GM18498 (cell line): ENCODE data around the gene SEMA4A.

Source experiments
- ATAC-seq: cut with Tn5 transposase; IDR thresholded peaks from one replicate; pipeline ENCODE4 v1.9.1; 2021; ENCODE audit warnings: mild to moderate bottlenecking, moderate library complexity; ENCODE audit not compliant: unreplicated experiment

SEMA4A gene

DNA sequence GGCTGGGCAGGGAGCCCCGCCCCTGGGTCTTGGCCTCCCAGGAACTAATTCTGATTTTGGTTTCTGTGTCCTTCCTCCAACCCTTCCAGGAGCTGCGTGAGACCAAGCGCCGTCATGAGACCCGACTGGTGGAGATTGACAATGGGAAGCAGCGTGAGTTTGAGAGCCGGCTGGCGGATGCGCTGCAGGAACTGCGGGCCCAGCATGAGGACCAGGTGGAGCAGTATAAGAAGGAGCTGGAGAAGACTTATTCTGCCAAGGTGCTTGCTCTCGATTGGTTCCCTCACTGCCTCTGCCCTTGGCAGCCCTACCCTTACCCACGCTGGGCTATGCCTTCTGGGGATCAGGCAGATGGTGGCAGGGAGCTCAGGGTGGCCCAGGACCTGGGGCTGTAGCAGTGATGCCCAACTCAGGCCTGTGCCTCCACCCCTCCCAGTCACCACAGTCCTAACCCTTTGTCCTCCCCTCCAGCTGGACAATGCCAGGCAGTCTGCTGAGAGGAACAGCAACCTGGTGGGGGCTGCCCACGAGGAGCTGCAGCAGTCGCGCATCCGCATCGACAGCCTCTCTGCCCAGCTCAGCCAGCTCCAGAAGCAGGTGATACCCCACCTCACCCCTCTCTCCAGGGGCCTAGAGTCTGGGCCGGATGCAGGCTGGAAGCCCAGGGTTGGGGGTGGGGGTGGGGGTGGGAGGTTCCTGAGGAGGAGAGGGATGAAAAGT, 18.5 kb upstream of the SEMA4A start:
- ATAC-seq: no peak

DNA sequence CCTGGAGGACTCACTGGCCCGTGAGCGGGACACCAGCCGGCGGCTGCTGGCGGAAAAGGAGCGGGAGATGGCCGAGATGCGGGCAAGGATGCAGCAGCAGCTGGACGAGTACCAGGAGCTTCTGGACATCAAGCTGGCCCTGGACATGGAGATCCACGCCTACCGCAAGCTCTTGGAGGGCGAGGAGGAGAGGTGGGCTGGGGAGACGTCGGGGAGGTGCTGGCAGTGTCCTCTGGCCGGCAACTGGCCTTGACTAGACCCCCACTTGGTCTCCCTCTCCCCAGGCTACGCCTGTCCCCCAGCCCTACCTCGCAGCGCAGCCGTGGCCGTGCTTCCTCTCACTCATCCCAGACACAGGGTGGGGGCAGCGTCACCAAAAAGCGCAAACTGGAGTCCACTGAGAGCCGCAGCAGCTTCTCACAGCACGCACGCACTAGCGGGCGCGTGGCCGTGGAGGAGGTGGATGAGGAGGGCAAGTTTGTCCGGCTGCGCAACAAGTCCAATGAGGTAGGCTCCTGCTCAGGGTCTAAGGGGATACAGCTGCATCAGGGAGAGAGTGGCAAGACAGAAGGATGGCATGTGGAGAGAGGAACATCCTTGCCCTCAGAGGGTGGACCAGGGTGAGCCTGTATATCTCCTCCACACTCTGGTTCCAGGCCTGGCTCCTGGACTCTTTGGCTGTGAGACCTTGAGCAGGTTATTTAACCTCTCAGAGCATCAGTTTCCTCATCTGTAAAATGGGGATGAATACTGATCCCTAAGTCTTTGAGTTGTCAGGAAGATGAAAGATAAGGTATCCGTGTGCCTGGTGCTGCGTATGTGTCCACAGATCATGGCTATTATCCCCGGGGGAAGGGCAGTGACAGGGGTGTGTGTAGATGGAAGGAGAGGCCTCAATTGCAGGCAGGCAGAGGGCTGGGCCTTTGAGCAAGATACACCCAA, 17.2 kb upstream of the SEMA4A start:
- no peak for ATAC-seq

DNA sequence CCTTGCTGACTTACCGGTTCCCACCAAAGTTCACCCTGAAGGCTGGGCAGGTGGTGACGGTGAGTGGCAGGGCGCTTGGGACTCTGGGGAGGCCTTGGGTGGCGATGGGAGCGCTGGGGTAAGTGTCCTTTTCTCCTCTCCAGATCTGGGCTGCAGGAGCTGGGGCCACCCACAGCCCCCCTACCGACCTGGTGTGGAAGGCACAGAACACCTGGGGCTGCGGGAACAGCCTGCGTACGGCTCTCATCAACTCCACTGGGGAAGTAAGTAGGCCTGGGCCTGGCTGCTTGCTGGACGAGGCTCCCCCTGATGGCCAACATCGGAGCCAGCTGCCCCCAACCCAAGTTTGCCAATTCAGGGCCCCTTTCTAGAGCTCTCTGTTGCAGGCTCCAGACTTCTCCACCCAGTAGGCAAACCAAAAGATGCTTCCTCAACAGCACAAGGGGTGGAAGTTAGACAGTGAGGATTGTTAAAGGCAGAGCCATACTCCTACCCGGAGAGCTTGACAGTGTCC, 16.4 kb upstream of the SEMA4A start:
- ATAC-seq: no peak

DNA sequence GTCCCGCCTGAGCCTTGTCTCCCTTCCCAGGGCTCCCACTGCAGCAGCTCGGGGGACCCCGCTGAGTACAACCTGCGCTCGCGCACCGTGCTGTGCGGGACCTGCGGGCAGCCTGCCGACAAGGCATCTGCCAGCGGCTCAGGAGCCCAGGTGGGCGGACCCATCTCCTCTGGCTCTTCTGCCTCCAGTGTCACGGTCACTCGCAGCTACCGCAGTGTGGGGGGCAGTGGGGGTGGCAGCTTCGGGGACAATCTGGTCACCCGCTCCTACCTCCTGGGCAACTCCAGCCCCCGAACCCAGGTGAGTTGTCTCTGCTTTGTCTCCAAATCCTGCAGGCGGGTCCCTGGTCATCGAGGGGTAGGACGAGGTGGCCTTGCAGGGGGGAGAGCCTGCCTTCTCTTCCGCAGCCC, 14.9 kb upstream of the SEMA4A start:
- ATAC-seq: no peak

DNA sequence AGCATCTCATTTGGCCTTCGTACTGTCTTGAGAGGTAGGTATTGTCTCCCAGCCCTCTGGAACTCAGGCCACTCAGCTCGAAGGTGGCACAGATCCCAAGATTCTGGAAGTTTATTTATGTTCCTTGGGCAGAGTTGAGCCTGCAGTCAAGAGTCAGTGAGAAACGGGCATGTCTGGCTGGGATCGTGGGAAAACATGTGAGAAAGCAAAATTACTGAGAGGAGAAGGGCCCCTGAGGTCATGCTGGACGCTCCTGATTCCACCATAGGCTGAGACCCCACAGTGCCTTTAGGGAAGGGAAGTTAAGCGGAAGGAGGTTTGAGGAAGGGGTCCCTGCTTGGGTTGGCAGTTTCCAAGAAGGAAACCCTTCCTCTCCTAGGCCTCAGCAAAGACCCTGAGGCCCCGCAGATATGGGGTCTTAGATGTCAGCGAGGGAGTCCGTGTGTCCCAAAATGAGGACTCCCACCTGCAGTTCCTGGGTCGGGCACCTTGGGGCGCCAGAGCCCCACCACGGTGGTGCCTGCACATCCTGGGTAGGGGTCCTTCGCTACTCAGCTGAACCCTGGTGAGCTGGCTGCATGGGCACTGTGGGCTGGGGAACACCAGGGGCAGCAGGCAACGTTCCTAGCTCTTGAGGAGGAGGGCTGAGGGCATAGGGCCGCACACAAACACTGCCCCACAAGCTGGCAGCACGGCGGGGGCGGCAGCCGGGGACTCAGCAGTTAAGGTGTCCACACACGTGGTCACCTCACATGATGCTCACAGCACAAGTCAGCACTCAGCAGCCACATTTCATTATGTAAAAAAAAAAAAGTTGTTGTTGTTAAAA, 12.3 kb upstream of the SEMA4A start:
- ATAC-seq: no peak

DNA sequence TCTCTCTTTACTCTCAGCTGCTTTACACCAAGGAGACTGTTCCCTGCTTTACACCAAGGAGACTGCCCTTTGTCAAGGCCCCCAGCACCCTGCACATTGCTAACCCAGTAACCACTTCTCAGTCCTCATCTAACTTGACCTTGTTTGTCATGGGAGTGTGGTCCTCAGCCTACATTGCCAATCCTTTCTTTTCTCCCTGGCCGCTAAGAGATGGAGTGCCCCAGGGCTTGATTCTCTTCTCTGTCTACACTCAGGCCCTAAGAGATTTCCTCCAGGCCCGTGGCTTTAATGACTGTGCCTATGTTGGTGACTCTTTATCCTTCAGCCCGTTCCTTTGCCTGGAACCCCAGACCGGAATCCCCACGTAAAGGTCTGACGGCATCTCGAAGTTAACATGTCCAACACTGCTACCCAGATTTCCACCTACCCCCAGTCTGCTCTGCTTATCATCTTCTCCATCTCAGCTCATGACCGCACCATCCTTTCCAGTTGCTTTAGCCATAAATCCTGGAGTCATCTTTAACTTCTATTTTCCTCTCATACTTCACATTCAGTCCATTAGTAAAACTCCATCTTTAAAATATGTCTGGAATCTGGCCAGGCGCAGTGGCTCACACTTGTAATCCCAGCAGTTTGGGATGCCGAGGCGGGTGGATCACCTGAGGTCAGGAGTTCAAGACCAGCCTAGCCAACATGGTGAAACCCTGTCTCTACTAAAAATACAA, 9.5 kb upstream of the SEMA4A start:
- ATAC-seq: no peak

DNA sequence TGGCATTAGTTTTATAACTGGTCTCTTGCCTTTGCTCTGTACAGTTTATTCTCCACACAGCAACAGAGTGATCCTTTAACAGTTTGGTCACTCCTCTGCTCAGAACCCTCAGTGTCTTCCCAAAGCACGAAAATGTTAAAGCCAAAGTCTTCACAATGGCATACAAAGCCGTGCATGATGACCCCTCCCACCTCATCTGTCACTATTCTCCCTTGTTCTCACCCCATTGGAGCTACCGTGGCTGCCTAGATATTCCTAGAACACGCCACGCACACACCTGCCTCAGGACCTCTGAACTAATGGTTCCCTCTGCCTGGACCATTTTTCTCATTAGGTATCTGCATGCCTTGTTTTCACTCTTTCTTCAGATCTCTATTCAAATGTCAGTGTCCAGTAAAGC, 8.6 kb upstream of the SEMA4A start:
- no peak for ATAC-seq

DNA sequence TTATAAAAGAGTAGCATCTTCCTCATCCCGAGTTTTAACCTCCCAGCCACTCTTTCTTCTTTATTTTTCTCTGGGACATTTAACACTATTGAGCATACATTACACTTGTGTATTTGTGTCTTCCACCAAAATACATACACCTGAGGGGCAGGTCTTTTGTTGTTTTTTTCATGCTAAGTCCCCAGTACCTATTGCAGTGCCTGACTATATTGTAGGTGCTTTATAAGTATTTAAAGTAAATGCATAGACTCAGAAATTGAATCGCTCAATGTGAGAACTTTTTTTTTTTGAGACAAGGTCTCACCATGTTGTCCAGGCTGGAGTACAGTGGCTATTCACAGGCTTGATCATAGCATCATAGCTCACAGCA, 7.8 kb upstream of the SEMA4A start:
- no peak for ATAC-seq

DNA sequence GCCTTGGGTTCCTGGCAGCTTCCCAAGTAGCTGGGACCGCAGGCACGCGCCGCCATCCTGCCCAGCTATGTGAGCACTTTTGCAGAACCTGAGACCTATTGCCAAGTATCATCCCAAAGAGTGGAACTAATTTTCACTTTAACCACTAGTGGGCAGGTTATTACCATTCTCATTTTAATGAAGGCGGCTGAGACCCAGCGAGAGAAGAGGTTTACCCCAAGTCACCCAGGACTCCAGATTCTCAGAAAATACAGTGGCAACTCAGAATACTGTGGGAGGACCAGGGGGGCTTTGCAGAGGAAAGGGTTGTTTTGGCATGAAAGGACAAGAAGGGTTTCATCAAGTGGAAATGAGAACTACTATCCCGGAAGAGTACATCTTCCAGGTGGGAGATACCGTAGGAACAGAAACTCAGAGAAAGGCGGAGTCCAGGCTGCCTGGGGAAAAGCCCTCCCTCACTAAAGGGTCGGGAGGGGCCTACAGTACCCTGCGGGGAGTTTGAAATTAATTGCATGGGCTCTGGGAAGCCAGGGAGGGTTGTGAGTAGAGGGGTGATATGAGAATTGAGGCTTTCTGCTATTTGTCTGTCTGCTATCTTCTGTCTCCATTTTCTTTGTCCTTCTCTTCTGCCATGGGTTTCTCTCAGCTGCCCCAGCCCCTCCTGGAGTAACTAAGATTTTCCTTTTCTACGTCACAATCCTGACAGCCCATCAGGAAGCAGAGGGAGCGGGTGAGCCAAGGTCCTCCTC, 7.2 kb upstream of the SEMA4A start:
- ATAC-seq: no peak

DNA sequence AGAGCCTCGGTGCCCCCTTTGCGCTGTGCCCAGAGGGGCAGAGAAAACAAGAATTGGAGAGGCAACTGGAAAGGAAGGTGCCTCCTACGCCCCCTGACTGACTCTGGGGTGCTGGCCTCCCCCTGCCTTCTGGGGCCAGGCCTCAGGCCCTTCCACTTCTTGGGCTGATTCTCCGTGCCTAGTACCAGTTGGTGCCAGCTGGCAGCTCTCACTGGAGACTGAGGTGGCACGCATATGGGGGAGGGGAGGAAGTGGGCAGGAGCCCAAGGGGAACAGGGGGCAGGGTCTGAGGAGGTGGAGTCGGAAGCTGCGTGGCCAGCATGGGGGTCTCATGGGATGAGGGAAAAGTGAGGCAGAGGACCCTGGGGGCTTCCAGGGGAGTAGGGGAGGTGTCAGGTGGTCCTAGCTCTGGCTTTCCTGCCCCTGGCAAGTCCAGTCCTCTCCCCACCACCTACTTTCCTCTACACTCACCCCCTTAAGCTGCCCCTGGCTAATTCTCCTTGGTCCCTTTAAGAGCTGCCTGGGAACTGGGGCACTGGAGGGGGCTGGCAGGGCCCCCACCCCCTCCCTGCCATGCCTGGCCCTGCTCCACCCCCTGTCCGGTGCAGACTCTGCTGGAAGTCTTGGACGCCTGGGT, 6.5 kb upstream of the SEMA4A start:
- no peak for ATAC-seq

DNA sequence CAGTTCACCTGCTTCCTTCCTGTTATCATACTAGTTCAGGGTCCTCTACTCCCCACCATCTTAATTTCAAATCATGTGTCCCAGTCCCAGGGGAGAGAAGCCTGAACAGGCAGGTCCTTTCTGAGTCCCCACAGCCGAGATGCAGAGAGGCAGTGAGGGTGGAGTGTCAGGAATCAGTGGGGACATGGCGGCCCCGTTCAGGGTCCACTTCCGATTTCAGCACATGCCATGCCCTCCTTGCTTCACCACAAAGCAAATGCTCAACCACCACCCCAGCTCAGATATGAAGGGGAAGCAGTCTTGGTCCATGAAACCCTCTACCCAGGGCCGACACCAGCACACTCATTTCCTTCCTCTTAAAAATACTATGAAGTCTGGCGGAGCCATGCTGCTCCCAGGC, 5.2 kb upstream of the SEMA4A start:
- no peak for ATAC-seq

DNA sequence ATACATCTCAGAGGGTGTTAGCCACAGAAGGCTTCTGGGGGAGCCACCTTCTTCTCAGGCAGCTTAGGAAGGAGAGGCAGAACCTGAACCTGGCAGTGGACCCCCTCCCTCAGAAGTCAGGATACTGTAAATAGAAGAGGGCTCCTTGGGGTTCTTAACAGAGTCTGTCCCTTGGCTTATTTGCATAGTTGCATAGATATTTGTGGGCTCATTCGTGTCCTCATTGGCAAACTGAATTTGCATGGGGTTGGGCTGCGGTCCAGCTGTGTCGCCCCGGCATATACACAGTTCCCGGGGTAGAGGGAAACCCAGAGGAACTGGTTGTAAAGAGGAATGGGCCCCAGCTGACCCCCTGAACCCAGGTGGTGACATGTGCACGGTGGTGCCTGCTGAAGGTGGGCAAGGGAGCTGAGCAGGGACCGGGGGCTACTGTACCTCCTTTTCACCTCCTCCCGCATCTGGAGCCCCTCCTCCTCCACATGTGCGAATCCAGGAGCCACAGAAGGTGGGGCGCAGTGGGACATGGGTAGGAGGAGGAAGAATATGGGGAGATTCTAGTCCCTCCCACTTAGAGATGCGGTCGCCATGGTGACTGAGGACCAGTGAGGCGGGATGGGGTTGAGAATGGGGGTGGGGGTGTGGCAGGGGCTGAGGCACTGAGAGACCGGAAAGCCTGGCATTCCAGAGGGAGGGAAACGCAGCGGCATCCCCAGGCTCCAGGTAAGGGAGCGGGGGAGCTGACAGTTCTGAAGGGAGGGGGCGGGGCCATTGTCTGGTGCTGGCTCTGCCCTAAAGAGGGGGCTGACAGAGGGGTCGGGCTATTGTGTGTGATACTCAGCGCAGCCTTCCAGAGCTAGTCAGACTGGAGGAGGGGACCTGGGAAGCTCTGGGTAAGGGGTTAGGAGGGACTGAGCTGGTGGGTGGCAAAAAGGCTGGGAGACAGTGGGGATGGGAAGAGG, 3.7 kb upstream of the SEMA4A start:
- ATAC-seq: peak; percentile 47

DNA sequence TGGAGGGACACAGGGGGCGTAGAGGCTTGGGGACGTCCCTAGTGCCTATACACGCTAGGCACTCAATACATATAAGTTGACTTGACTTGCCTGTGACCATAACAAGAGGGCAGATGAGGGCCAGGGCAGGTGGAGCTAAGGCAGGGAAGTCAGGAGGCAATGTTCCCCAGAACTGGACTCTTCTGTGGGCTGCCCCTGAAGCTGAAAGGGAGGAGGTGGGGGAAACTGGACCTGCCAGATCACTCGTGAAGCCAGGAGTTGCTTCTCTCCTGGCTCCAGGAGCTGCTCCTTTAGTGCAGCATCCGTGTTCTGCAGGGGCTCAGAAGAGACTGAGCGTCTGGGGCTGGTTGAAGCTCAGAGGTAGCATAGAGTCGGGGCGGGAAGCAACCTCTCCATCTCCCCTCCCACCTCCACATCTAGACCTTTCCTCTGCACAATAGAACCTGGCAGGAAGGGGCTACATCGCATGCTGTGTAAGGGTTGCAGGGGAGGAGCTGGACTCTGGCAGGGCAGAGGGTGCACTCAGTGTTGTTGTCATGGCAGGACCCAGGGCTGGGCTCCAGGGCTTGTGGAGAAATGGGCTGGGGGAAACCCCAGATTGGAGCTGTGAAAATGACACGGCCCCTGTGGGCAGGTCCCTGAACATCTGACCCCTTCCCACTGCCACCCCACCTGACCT, 2.9 kb upstream of the SEMA4A start:
- no peak for ATAC-seq

DNA sequence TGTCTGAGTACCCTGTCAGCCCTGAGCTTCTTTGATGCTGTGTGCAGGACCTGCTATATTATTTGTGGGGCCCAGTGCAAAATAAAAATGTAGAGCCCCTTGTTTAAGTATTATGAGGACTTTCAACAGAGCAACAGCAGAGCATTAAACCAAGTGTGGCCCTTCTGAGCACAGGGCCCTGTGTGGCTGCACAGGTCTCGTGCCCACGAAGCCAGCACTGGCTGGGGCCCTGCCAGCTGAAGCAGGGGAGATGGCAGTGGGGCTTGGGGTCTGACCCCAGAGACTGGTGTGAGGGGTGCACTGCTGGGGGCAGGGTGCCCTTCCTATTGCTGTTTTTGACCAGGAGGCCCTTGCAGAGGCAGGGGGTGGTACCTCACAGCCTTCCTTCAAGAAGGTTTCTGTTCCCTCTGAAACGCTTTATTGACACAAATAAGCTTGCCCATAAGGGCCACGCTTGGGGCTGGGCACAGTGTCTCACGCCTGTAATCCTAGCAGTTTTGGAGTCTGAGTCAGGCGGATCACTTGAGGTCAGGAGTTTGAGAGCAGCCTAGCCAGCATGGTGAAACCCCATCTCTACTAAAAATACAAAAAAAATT, 2.2 kb upstream of the SEMA4A start:
- ATAC-seq: peak; percentile 23

DNA sequence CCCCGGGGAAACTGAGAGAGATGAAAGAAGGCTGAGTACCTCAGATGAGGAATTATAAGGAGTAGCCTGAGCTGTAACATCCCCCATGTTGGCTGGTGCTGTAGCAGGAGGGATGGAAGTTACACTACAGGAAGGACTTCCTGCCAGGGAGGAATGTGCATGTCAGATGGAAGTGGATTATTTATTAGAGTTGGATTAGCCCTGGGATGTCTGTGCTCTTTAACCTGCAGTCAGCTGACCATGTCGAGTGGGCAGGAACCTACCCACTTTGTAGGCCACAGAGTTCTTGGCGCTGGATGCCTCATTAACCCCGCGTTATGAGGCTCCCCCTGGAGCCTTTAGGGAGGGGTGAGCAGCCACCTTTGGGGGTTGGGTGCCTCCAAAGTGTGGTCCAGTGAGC, 757 bp upstream of the SEMA4A start:
- no peak for ATAC-seq

DNA sequence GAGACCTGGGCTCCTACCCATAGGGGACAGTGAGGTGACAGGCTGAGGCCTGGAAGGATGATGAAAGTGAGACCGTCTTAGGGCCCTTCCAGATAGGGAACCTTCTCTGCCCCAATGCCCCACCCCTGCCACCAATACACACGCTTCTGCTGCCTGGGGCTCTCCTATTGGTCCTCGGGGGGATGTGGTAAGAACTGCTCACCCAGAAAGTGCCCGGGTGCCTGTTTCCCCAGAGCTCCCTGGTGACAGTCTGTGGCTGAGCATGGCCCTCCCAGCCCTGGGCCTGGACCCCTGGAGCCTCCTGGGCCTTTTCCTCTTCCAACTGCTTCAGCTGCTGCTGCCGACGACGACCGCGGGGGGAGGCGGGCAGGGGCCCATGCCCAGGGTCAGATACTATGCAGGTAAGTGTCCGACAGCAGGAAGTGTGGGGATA, 948 bp downstream of the SEMA4A start:
- peak; percentile 68 for ATAC-seq
